ENCODE measurements around the gene PBXIP1. TPM values are rescaled to one million over a fixed set of nuclear protein-coding genes. Genes with fewer than 3 reads are reported as not detected.

PBXIP1 gene
- total and polyA plus RNA-seq, 2 donors from 2014 or later, result 83.9 to 115 TPM

DNA sequence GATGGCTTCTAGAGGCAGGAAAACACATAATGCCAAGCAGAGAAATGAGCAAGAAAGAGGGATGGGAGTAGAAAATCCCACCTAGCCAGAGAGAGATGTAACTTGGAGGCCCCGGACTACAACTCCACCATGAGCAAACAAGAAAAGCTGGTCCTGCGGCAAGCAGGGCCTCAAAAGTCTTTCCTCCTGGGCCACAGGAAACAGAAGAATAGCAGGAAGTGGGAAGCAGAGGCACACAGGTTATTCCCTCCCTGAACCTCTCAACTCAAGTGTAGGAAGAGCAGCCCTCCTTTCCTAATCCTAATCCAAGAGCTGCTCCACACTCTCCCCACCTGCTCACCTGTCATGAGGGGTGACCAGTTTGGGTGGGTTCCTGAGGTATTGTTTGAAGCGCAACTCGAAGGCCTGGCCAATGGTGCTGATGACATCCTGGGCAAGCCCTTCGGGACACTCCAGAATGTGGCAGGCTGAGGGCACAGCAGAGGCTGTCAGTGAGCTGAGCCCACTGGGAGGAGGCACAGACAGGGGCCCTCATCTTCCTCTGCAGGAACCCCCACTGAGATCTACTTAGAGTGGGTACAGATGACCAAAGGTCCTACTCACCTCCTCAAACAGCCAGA is 11.5 kb upstream of the PBXIP1 start:
- Histone ChIP-seq H3K4me3 (ENCODE audit: low read length in 3 of 3) (no peak overlapping the region), H3K27ac (ENCODE audit: low read depth in 2 of 2, low read length in 2 of 2) (no peak overlapping the region), H3K9me3 (ENCODE audit: control insufficient read depth in 2 of 3, insufficient read depth in 1 of 3, low read length in 3 of 3) (no peaks in the 10 kb centered on the region), H3K9ac (ENCODE audit: low read length in 3 of 3) (no peak overlapping the region), H3K27me3 (ENCODE audit: control insufficient read depth, insufficient read depth, low read length) (no peaks in the 10 kb centered on the region), H3K4me1 (ENCODE audit: control insufficient read depth in 2 of 3, insufficient read depth in 2 of 3, low read depth in 1 of 3, low read length in 3 of 3) (peaks cover 3 to 22% (median 17%) of the 10 kb centered on the region in 3 donors), H3K36me3 (ENCODE audit: control insufficient read depth in 2 of 3, insufficient read depth in 3 of 3, low read length in 3 of 3) (peaks cover 3 to 41% (median 32%) of the 10 kb centered on the region in 3 donors)
- no peak for FAIRE-seq
- DNase-seq, result peak in 1 of 5 donors; percentile 54
- TF ChIP-seq, protein P1, sequence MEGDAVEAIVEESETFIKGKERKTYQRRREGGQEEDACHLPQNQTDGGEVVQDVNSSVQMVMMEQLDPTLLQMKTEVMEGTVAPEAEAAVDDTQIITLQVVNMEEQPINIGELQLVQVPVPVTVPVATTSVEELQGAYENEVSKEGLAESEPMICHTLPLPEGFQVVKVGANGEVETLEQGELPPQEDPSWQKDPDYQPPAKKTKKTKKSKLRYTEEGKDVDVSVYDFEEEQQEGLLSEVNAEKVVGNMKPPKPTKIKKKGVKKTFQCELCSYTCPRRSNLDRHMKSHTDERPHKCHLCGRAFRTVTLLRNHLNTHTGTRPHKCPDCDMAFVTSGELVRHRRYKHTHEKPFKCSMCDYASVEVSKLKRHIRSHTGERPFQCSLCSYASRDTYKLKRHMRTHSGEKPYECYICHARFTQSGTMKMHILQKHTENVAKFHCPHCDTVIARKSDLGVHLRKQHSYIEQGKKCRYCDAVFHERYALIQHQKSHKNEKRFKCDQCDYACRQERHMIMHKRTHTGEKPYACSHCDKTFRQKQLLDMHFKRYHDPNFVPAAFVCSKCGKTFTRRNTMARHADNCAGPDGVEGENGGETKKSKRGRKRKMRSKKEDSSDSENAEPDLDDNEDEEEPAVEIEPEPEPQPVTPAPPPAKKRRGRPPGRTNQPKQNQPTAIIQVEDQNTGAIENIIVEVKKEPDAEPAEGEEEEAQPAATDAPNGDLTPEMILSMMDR (IDR thresholded peaks at IDR 0.05; ENCODE audit: borderline replicate concordance, extremely low read depth, insufficient read depth), result no peak
- intact Hi-C loops (cut with DNase I), result no loop called here

DNA sequence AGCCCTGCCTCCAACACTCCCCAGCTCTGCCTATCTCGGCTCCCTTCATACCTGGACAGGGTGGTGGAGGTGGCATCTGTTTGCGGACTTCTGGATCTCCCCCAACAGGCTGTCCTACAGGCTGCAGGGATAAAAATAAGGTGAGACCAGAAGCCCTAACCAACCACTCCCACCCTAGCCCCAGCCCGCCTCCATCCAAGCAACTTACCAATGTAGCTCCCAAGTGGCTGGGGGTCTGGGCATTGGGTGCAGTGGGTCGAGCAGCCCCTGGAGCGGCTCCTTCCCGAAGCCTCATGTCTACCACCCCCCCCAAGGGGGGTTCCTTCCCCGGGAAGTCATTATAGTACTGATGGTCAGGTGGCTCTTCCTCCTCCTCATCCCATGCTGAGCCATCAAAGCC is 10.2 kb upstream of the PBXIP1 start:
- peaks cover 3 to 41% (median 32%) of the 10 kb centered on the region in 3 donors for H3K36me3 ChIP-seq (ENCODE audit: control insufficient read depth in 2 of 3, insufficient read depth in 3 of 3, low read length in 3 of 3)

DNA sequence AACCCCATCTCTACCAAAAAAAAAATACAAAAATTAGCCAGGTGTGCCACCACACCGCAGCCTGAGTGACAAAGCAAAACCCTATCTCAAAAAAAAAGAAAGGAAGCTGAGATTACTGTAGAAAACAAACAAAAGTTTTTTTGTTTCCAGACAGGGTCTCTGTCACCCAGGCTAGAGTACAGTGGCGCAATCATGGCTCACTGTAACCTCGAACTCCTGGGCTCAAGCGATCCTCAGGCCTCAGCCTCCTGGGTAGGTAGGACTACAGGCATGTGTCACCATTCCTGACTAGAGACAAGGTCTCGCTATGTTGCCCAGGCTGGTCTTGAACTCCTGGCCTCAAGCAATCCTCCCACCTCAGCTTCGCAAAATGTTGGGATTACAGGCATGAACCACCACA is 8.5 kb upstream of the PBXIP1 start:
- peak in 1 of 5 donors; percentile 8 for DNase-seq
- intact Hi-C loops (cut with DNase I), result no loop called here
- Histone ChIP-seq H3K9ac (ENCODE audit: low read length in 3 of 3) (no peak overlapping the region), H3K27me3 (ENCODE audit: control insufficient read depth, insufficient read depth, low read length) (no peaks in the 10 kb centered on the region), H3K4me1 (ENCODE audit: control insufficient read depth in 2 of 3, insufficient read depth in 2 of 3, low read depth in 1 of 3, low read length in 3 of 3) (peaks cover 0 to 14% (median 7%) of the 10 kb centered on the region in 3 donors), H3K27ac (ENCODE audit: low read depth in 2 of 2, low read length in 2 of 2) (no peak overlapping the region), H3K9me3 (ENCODE audit: control insufficient read depth in 2 of 3, insufficient read depth in 1 of 3, low read length in 3 of 3) (no peaks in the 10 kb centered on the region), H3K36me3 (ENCODE audit: control insufficient read depth in 2 of 3, insufficient read depth in 3 of 3, low read length in 3 of 3) (peaks cover 3 to 41% (median 32%) of the 10 kb centered on the region in 3 donors), H3K4me3 (ENCODE audit: low read length in 3 of 3) (no peak overlapping the region)
- TF ChIP-seq, protein P1 (IDR thresholded peaks at IDR 0.05; ENCODE audit: borderline replicate concordance, extremely low read depth, insufficient read depth), result no peak
- FAIRE-seq, result no peak

More for the DNA sequence above, 10.2 kb upstream of the PBXIP1 start:
- H3K9me3 ChIP-seq (ENCODE audit: control insufficient read depth in 2 of 3, insufficient read depth in 1 of 3, low read length in 3 of 3), result no peaks in the 10 kb centered on the region
- H3K4me1 ChIP-seq (ENCODE audit: control insufficient read depth in 2 of 3, insufficient read depth in 2 of 3, low read depth in 1 of 3, low read length in 3 of 3), result peaks cover under 1 to 13% (median 8%) of the 10 kb centered on the region in 3 donors
- DNase-seq (peak in 1 of 5 donors; percentile 59), FAIRE-seq (no peak)
- TF ChIP-seq, protein P1 (IDR thresholded peaks at IDR 0.05; ENCODE audit: borderline replicate concordance, extremely low read depth, insufficient read depth), result no peak
- H3K27me3 ChIP-seq (ENCODE audit: control insufficient read depth, insufficient read depth, low read length), result no peaks in the 10 kb centered on the region
- no peak overlapping the region for H3K4me3 ChIP-seq (ENCODE audit: low read length in 3 of 3)
- H3K9ac ChIP-seq (ENCODE audit: low read length in 3 of 3), result no peak overlapping the region
- intact Hi-C loops (cut with DNase I), result no loop called here
- no peak overlapping the region for H3K27ac ChIP-seq (ENCODE audit: low read depth in 2 of 2, low read length in 2 of 2)
